Mesodermal cell (in vitro differentiated cells): ENCODE measurements around the gene ZSCAN10.
"Not testable (repeated sequence)": the region's sequence is repeated elsewhere in the genome, so short reads cannot be mapped to it uniquely, and the experiment has no call there.

Experiments
- H3K27ac ChIP-seq: 2 replicates; pipeline ENCODE4 v1.7.0; 2013; ENCODE audit warnings: mild to moderate bottlenecking, low read depth, low read length, moderate library complexity; ENCODE audit not compliant: severe bottlenecking
- H3K36me3 ChIP-seq: 2 replicates; pipeline ENCODE4 v1.7.1; 2013; ENCODE audit warnings: mild to moderate bottlenecking, low read length, moderate library complexity; ENCODE audit not compliant: control insufficient read depth, insufficient read depth
- H3K4me1 ChIP-seq: one replicate; pipeline ENCODE4 v1.7.1; 2013; ENCODE audit warnings: mild to moderate bottlenecking, low read length; ENCODE audit not compliant: insufficient read depth, control insufficient read depth, poor library complexity, severe bottlenecking
- H3K4me3 ChIP-seq: 2 replicates; pipeline ENCODE4 v1.7.0; 2013; ENCODE audit warnings: low read length, control low read depth, mild to moderate bottlenecking; ENCODE audit not compliant: insufficient read depth, poor library complexity, severe bottlenecking; ENCODE audit errors: extremely low read depth
- H3K9me3 ChIP-seq: 2 replicates; pipeline ENCODE4 v1.7.1; 2013; ENCODE audit warnings: mild to moderate bottlenecking, low read length, moderate library complexity; ENCODE audit not compliant: control insufficient read depth
- WGBS, 2 experiments: methylation state at CpG; one replicate each; pipeline ENCODE4 v1.1.5; 2013; ENCODE audit warnings: missing lambda C conversion rate in 2 of 2; ENCODE audit not compliant: insufficient coverage in 2 of 2; 5-methylcytosine and 5-hydroxymethylcytosine counted together

Gene ZSCAN10

DNA sequence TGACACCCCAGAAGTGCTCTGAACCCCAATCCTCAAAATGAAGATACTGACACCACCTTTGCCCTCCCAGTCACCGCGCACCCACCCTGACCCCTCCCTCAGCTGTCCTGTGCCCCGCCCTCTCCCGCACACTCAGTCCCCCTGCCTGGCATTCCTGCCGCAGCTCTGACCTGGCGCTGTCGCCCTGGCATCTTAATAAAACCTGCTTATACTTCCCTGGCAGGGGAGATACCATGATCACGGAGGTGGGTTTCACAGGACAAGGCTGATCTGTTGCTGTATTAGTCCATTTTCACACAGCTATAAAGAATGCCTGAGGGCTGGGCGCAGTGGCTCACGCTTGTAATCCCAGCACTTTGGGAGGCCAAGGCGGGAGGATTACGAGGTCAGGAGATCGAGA is 17.1 kb downstream of the ZSCAN10 start:
- H3K4me3 ChIP-seq, H3K4me1 ChIP-seq, H3K36me3 ChIP-seq, H3K9me3 ChIP-seq, H3K27ac ChIP-seq: not testable (repeated sequence)
- 93% methylated on average over 13 of the region's 13 CpGs for WGBS, 2 experiments

GRCh38 chr16:3080024-3080423 is 19.1 kb downstream of the ZSCAN10 start:
- H3K4me1 ChIP-seq = no peaks in the 10 kb centered on the region
- no peak overlapping the region for H3K4me3 ChIP-seq
- H3K27ac ChIP-seq = no peak overlapping the region
- no peaks in the 10 kb centered on the region for H3K36me3 ChIP-seq
- WGBS, 2 experiments = 92 to 96% methylated on average over 17 of the region's 17 CpGs
- H3K9me3 ChIP-seq = no peaks in the 10 kb centered on the region

DNA sequence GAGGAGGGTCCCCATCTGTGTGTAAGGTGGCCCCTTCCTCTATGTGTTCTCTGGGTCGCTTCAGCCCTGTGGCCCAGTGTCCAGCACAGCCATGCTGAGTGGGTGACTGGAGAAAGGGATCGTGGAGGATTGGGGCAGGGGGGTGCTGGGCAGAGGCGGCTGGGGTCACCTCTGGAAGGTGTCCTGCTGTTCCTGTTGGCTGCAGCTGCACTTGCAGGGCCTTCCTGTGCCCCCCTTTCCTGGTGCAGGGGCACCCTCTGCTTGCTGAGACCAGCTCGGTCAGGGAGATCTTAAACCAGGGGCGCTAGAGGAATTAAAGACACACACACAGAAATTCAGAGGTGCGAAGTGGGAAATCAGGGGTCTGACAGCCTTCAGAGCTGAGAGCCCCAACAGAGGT is 22.5 kb downstream of the ZSCAN10 start:
- Histone ChIP-seq H3K4me1 (no peaks in the 10 kb centered on the region), H3K9me3 (no peaks in the 10 kb centered on the region), H3K4me3 (no peak overlapping the region), H3K27ac (no peak overlapping the region), H3K36me3 (no peaks in the 10 kb centered on the region)
- 25 to 89% methylated on average over 2 to 3 of the region's 6 CpGs for WGBS, 2 experiments

GRCh38 chr16:3075946-3076345 is 23.1 kb downstream of the ZSCAN10 start:
- H3K9me3 ChIP-seq, H3K4me3 ChIP-seq, H3K36me3 ChIP-seq, H3K27ac ChIP-seq, H3K4me1 ChIP-seq: not testable (repeated sequence)
- WGBS, 2 experiments = 91 to 93% methylated on average over 6 of the region's 6 CpGs

GRCh38 chr16:3075523-3075915 is 23.6 kb downstream of the ZSCAN10 start:
- Histone ChIP-seq H3K36me3 (no peaks in the 10 kb centered on the region), H3K27ac (no peak overlapping the region), H3K9me3 (no peaks in the 10 kb centered on the region), H3K4me3 (no peak overlapping the region), H3K4me1 (no peaks in the 10 kb centered on the region)
- 63 to 72% methylated on average over 8 to 9 of the region's 10 CpGs for WGBS, 2 experiments

DNA sequence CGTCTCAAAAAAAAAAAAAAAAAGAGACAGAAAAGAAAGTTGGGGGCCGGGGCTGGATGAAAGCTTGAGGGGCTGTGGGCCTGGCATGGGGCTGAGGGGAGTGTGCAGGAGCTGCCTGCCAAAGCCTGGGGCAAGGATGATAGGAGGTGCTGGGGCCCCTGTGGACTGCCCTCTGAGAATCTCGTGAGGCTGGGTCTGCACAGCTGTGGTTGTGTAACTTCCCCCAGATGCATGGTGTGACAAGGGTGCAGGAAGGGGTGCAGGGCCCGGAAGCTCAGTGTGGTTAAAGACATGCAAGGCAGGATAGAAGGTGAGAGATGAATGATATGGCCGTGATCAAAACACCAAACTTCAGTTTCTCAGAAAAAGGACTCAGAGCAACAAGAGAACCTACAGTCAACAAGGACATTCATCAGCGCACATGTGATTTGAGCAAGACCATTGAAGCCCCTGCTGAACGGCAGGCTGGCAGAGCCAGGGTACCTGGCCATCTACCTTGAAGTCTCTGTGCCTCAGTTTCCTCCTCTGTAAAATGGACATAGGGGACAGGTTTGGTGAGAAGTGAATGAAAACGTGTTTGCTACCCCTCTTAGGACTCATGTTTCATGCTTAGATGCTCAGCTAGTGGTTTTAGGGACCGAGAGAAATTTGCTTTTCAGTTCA is 24.1 kb downstream of the ZSCAN10 start:
- Histone ChIP-seq H3K4me1 (no peaks in the 10 kb centered on the region), H3K27ac (no peak overlapping the region), H3K4me3 (no peak overlapping the region), H3K36me3 (no peaks in the 10 kb centered on the region), H3K9me3 (no peaks in the 10 kb centered on the region)
- WGBS, 2 experiments = 77 to 78% methylated on average over 5 to 6 of the region's 9 CpGs

DNA sequence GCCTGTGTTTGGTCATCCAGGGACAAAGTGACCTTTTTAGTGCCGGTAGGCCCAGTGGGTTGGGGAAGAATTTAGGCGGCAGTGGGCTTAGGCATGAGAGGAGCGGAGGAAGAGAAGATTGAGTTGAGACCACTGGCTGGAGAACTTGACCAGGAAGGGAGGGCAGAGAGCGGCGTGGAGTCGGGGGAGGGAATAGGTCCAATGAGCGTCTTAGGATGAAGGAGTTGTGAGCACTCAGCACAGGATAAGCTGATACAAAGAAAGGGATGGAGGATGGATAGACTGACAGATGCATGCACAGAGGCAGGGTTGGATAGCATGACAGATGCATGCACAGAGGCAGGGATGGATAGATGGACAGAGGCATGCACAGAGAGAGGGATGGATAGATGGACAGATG is 25.6 kb downstream of the ZSCAN10 start:
- 95 to 99% methylated on average over 6 to 7 of the region's 7 CpGs for WGBS, 2 experiments
- Histone ChIP-seq H3K4me3 (no peak overlapping the region), H3K4me1 (no peaks in the 10 kb centered on the region), H3K9me3 (no peaks in the 10 kb centered on the region), H3K36me3 (no peaks in the 10 kb centered on the region), H3K27ac (no peak overlapping the region)

- H3K9me3 ChIP-seq, H3K4me3 ChIP-seq, H3K27ac ChIP-seq, H3K4me1 ChIP-seq, H3K36me3 ChIP-seq: not testable (repeated sequence)
- WGBS, 2 experiments = 67 to 68% methylated on average over 1 to 3 of the region's 18 CpGs
These were observed 26.4 kb downstream of the ZSCAN10 start for GRCh38 chr16:3072576-3073263.

GRCh38 chr16:3072148-3072547 is 26.9 kb downstream of the ZSCAN10 start:
- H3K4me3 ChIP-seq, H3K27ac ChIP-seq, H3K9me3 ChIP-seq, H3K4me1 ChIP-seq, H3K36me3 ChIP-seq: not testable (repeated sequence)
- WGBS, 2 experiments = 88% methylated on average over 3 of the region's 4 CpGs; no CpG with 5 or more reads in 1 of the 2 experiments

- Histone ChIP-seq H3K9me3 (no peaks in the 10 kb centered on the region), H3K36me3 (no peaks in the 10 kb centered on the region), H3K4me3 (no peak overlapping the region), H3K27ac (no peak overlapping the region), H3K4me1 (no peaks in the 10 kb centered on the region)
- WGBS, 2 experiments = 96 to 98% methylated on average over 7 of the region's 7 CpGs
These were observed 27.4 kb downstream of the ZSCAN10 start for GRCh38 chr16:3071655-3072054.

DNA sequence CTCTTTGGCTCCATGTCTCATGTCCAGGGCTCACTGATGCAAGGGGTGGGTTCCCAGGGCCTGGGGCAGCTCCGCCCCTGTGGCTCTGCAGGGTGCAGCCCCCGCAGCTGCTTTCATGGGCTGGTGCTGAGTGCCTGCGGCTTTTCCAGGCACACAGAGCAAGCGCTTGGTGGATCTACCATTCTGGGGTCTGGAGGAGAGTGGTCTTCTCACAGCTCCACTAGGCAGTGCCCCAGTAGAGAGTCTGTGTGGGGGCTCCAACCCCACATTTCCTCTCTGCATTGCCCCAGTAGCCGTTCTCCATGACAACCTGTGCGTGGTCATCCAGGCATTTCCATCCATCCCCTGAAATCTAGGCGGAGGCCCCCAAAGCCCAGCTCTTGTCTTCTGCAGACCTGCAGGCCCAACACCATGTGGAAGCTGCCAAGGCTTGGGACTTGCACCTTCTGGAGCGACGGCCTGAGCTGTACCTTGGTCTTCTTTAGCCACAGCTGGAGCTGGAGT is 28.4 kb downstream of the ZSCAN10 start:
- Histone ChIP-seq H3K9me3 (no peaks in the 10 kb centered on the region), H3K27ac (no peak overlapping the region), H3K4me1 (no peaks in the 10 kb centered on the region), H3K36me3 (no peaks in the 10 kb centered on the region), H3K4me3 (no peak overlapping the region)
- 84 to 100% methylated on average over 5 to 8 of the region's 9 CpGs for WGBS, 2 experiments
